AG09309 (cell line): Measurements from ENCODE around the gene PCDHB7.
"Not testable (repeated sequence)": the region's sequence is repeated elsewhere in the genome, so short reads cannot be mapped to it uniquely, and the experiment has no call there.

Source experiments
- DNase-seq: peaks from one replicate; pipeline ENCODE4 v3.0.0-alpha.2; 2010; ENCODE audit warnings: low read depth
- H3K4me3 ChIP-seq: 2 replicates; pipeline ENCODE4 v1.5.1; 2011; ENCODE audit warnings: mild to moderate bottlenecking, low read depth, low read length, moderate library complexity; ENCODE audit not compliant: control insufficient read depth
- CTCF ChIP-seq: IDR thresholded peaks from 2 replicates; pipeline ENCODE4 v1.5.1; 2011; ENCODE audit warnings: mild to moderate bottlenecking, low read depth, low read length, inconsistent platforms; ENCODE audit not compliant: insufficient read depth, control insufficient read depth; ENCODE audit errors: missing control alignments

The PCDHB7 gene

GRCh38 chr5:141150224-141150992 lies 22.0 kb upstream of the PCDHB7 start:
- H3K4me3 ChIP-seq = peak overlapping the region; percentile 32
- no peak for TF ChIP-seq CTCF
- DNase-seq = no peak

GRCh38 chr5:141150993-141151325 lies 21.5 kb upstream of the PCDHB7 start:
- DNase-seq = no peak
- TF ChIP-seq CTCF = no peak
- H3K4me3 ChIP-seq = no peak overlapping the region

GRCh38 chr5:141151632-141152031 lies 20.8 kb upstream of the PCDHB7 start:
- H3K4me3 ChIP-seq, DNase-seq: not testable (repeated sequence)

GRCh38 chr5:141152096-141152495 lies 20.3 kb upstream of the PCDHB7 start:
- DNase-seq, H3K4me3 ChIP-seq: not testable (repeated sequence)

- DNase-seq = no peak
- TF ChIP-seq CTCF = no peak
- no peak overlapping the region for H3K4me3 ChIP-seq
Observed at GRCh38 chr5:141155540-141156374, 16.7 kb upstream of the PCDHB7 start.

- not testable (repeated sequence) for DNase-seq
Observed at GRCh38 chr5:141157356-141157755, 15.1 kb upstream of the PCDHB7 start.

GRCh38 chr5:141157901-141158300 lies 14.5 kb upstream of the PCDHB7 start:
- DNase-seq = not testable (repeated sequence)

More at GRCh38 chr5:141157356-141157755, 15.1 kb upstream of the PCDHB7 start:
- H3K4me3 ChIP-seq = not testable (repeated sequence)

GRCh38 chr5:141174291-141175104 lies 2.1 kb downstream of the PCDHB7 start:
- not testable (repeated sequence) for H3K4me3 ChIP-seq

More at GRCh38 chr5:141157901-141158300, 14.5 kb upstream of the PCDHB7 start:
- H3K4me3 ChIP-seq = not testable (repeated sequence)

GRCh38 chr5:141175933-141176332 lies 3.5 kb downstream of the PCDHB7 start:
- TF ChIP-seq CTCF = no peak
- DNase-seq = no peak
- H3K4me3 ChIP-seq = no peak overlapping the region

More at GRCh38 chr5:141174291-141175104, 2.1 kb downstream of the PCDHB7 start:
- not testable (repeated sequence) for DNase-seq
